ENCODE results near the gene CCDC86.

DNA sequence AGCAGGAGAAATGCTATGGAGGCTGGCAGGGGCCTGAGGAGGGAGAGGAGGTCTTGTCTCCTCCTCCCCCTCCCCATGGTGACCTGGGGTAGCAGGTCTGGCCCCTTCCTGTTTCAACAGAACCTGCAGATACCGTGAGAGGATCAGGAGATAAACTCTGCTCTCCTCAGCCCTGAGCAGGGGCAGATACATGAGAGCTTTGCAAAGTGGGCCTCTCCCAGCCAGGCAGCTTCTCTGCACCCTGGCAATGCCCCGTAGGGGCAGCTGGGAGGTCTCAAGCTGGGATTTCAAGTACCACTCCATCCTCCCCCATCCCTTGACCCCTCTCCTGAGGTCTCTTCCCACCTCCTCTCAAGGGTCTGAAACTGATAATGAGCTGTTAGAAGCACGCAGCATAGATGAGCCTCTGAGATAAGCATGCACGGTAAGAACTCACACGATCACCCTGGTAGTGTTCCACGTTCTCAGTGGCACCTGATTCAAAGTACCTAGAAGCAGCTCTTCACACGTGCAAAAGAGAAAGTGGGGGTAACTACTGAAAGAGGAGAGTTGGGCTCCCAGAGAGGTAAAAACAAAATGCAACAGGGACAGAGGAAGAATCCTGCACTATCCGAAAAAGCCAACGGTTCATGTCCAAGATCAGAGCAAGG is 4.9 kb upstream of the CCDC86 start:
- TF ChIP-seq REST (IDR thresholded peaks at IDR 0.05; ENCODE audit: low read depth, low read length) (no peak), EP300 (IDR thresholded peaks at IDR 0.05; ENCODE audit: borderline replicate concordance in 1 of 2, control insufficient read depth in 1 of 2, low read depth in 2 of 2, low read length in 2 of 2) (no peak), ZSCAN29 (IDR thresholded peaks at IDR 0.05) (no peak), POLR2A (IDR thresholded peaks at IDR 0.05; ENCODE audit: low read depth, low read length) (no peak), HCFC1 (IDR thresholded peaks at IDR 0.05; ENCODE audit: low read length) (no peak), EED (IDR thresholded peaks at IDR 0.05; ENCODE audit: low read depth) (no peak), ATF7 (IDR thresholded peaks at IDR 0.05; ENCODE audit: low read depth) (no peak), POLR2AphosphoS5 (IDR thresholded peaks at IDR 0.05; ENCODE audit: low read length) (no peak), SIN3A (IDR thresholded peaks at IDR 0.05; ENCODE audit: low read depth, low read length) (no peak), NRF1 (conservative IDR thresholded peaks at IDR 0.05; ENCODE audit: low read depth, low read length) (no peak), NKRF (conservative IDR thresholded peaks at IDR 0.05) (no peak), MYC (IDR thresholded peaks at IDR 0.05; ENCODE audit: insufficient read depth, insufficient read length, insufficient replicate concordance, low read length, severe bottlenecking) (no peak)
- TF ChIP-seq, protein P1, sequence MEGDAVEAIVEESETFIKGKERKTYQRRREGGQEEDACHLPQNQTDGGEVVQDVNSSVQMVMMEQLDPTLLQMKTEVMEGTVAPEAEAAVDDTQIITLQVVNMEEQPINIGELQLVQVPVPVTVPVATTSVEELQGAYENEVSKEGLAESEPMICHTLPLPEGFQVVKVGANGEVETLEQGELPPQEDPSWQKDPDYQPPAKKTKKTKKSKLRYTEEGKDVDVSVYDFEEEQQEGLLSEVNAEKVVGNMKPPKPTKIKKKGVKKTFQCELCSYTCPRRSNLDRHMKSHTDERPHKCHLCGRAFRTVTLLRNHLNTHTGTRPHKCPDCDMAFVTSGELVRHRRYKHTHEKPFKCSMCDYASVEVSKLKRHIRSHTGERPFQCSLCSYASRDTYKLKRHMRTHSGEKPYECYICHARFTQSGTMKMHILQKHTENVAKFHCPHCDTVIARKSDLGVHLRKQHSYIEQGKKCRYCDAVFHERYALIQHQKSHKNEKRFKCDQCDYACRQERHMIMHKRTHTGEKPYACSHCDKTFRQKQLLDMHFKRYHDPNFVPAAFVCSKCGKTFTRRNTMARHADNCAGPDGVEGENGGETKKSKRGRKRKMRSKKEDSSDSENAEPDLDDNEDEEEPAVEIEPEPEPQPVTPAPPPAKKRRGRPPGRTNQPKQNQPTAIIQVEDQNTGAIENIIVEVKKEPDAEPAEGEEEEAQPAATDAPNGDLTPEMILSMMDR (IDR thresholded peaks at IDR 0.05 in 2 of 3, conservative IDR thresholded peaks at IDR 0.05 in 1 of 3; ENCODE audit: control insufficient read depth in 2 of 3, extremely low read depth in 1 of 3, insufficient read depth in 1 of 3, low read depth in 3 of 3, low read length in 3 of 3), result no peak
- TF ChIP-seq, protein P2, sequence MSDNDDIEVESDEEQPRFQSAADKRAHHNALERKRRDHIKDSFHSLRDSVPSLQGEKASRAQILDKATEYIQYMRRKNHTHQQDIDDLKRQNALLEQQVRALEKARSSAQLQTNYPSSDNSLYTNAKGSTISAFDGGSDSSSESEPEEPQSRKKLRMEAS (IDR thresholded peaks at IDR 0.05; ENCODE audit: low read depth, low read length), result no peak

Data from GM12878 (cell line).